ENCODE data around the gene SLFN5.

DNA sequence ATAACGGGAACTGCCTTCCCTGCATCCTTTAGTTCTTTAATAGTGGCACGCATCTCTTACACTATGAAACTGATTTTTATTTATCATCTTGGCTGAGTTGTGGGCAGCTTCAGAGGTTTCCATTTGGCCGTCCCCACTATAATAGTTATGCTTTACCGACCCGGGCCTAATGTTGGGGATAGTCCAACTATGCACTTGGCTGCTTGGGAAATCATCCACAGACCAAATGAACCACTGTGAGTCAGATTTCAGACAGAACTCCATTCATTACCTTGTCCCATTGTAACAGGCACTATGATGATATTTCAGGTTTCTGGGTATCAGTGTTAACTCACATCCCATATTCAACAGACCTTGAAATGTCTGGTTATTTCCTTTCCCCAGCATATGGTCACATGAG is 6.1 kb upstream of the SLFN5 start:
- TF ChIP-seq, protein P1, sequence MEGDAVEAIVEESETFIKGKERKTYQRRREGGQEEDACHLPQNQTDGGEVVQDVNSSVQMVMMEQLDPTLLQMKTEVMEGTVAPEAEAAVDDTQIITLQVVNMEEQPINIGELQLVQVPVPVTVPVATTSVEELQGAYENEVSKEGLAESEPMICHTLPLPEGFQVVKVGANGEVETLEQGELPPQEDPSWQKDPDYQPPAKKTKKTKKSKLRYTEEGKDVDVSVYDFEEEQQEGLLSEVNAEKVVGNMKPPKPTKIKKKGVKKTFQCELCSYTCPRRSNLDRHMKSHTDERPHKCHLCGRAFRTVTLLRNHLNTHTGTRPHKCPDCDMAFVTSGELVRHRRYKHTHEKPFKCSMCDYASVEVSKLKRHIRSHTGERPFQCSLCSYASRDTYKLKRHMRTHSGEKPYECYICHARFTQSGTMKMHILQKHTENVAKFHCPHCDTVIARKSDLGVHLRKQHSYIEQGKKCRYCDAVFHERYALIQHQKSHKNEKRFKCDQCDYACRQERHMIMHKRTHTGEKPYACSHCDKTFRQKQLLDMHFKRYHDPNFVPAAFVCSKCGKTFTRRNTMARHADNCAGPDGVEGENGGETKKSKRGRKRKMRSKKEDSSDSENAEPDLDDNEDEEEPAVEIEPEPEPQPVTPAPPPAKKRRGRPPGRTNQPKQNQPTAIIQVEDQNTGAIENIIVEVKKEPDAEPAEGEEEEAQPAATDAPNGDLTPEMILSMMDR (IDR thresholded peaks at IDR 0.05), result no peak
- no peak for TF ChIP-seq POLR2A (IDR thresholded peaks at IDR 0.05)

All from body of pancreas (tissue), 4 donors.